H54 (cell line): Measurements from ENCODE around the gene STOM.

Experiments
- DNase-seq: peaks from one replicate; pipeline ENCODE4 v3.0.0; 2011; ENCODE audit warnings: low spot score, mixed read lengths; ENCODE audit not compliant: insufficient read length
- FAIRE-seq: peaks from 3 replicates; lab custom pipeline; 2011; peaks lifted over from hg19 to GRCh38; lab: Jason Lieb, UNC
- POLR2A ChIP-seq: IDR thresholded peaks from 2 replicates; pipeline ENCODE4 v1.6.1; 2011; ENCODE audit warnings: low read depth, mild to moderate bottlenecking, low read length

The STOM gene

DNA sequence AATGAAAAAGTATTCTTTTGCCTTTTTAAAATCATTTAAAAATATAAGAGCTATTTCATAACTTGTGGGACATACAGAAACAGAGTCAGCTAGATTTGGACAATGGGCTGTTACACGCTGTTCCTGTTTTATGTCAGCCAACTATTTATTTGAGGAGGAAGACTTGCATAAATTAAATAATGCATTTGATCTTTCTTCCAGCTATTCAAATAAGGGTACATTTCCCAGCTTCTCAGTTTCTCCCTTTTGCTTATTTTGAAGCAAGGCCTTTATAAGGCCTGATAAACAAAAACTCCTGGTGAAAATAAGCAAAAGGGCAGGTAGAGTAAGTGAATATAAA lies 6.5 kb downstream of the STOM start:
- FAIRE-seq, result no peak

DNA sequence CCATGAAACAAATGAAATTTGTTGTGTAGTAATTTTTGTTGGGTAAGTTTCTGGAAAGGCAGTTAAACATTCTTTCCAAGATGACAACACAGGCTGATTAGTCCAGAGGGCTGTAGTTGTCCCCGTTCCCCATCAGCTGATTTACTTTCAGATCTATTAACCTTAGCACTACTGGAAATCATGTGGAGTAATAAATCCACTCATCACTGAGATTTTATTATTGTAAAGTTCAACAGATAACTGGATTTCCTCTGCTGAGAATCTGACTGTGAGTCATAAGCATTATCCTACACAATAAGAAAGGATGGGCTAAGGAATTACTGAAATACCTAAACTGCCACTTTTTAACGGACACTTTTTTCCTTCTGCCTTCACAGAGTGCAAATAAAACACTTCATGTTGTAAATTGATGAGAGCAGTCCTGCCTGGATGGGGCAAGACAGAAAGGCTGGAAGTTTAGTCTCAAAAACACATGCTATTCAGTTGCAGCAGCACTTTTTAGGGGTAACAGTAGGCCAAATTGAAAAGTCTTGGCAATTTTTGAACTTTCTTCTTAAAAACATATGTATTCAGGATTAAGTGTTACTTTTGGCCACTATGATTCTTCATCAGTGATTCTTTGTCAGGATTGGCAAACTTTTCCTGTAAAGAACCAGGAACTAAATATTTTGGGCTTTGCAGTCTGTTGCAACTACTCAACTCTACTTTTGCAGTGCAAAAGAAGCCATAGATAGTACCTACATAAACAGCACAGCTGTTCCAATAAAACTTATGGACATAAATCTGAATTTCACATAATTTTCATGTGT lies 7.0 kb downstream of the STOM start:
- FAIRE-seq, result peak; percentile 100
- TF ChIP-seq POLR2A, result no peak
- no peak for DNase-seq

More for the DNA sequence above, 6.5 kb downstream of the STOM start:
- TF ChIP-seq POLR2A, result no peak
- no peak for DNase-seq

DNA sequence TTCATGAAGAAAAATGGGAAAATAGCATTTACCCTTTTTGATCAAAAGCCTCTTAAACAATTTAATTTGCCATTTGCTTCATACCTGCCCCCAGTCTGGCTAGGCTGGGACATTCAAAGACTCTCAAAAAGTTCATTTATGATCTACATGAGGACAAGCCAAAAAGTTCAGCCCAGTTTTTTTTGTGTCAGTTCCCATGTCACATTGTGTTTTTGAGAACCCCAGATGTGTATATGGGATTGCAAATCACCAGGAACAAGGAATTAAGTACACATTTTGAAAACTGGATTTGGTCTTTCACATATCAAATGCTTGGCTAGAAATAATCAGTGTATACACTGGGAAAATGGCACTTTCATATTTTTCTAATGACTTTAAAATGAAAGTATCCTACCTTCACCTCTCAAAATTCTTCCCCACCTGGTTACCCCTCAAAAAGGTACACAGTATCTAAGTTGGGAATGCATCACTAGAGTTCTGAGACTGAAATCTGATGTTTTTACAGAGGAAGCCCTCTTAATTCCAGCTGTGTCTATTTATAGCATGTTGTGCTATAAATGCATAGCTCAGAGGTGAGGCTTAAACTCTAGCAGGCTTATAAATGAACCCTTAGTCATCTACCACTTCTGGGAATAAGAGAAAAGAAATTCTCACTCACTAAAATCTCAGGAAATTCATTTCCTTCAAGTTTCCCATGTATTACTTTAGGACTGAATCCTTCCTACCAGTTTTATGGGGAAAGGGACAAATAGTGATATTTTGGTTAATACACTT lies 9.3 kb downstream of the STOM start:
- no peak for TF ChIP-seq POLR2A
- FAIRE-seq (peak; percentile 100), DNase-seq (peak; percentile 48)

DNA sequence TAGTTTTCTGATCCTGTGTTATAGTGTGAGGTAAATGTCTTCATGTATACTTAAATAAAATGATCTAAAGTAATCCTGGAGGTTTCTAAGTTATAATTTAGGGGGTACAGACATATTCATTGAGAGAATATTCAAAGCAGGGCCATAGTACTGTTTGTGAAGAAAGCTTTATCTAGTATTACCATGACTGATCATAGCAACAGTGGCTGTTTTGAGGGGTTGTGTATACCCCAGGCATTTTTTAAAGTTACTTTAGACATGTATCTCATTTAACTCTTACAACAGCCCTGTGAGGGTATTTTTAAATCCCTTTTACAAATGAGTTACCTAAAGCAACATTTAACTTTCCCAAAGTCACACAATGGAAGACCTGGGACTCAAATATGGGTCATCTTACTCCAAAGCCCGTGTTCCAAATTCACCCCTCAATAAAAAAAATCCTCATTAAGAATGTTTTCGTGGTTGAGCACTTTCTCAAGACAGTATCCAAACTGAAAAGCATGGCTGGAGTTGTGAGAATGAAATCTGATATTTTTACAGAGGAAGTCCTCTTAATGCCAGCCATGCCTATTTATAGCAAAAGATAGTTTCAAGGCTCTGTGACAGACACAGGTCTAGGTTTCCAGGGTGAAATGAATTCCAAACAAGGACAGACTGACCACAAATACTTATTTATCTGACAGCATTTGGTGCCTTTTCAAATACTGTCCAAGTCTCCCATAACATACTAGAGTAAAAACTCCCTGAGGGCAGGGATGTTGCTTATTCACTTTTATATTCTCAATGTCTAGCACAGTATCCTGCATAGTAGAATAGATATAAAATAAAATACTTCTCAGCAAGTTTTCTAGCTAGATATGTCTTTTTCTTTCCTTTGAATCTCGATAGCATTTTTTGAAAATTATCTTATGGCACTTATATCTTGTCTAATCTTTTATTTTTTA lies 10.4 kb downstream of the STOM start:
- TF ChIP-seq POLR2A, result no peak
- no peak for DNase-seq
- peak; percentile 92 for FAIRE-seq

DNA sequence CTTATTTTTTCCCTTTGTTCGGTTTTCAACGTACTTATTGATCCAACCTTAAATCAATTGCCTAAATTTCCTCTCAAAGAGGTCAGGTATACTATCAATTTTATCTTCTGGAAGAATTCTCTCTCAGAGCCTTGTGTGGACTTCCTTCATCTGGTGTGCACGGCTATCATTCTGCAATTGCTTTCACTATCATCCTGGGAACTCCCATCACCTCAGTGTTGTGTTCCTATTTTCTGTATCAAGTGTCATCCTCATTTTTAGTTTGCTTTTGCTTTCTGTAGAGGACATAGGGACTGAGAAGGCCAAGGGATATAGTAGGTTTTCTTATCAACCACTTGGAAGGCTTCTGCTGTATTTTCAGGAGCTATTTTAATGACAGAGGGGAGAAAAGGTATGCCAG lies 11.3 kb downstream of the STOM start:
- FAIRE-seq (no peak), DNase-seq (no peak)
- TF ChIP-seq POLR2A, result no peak

DNA sequence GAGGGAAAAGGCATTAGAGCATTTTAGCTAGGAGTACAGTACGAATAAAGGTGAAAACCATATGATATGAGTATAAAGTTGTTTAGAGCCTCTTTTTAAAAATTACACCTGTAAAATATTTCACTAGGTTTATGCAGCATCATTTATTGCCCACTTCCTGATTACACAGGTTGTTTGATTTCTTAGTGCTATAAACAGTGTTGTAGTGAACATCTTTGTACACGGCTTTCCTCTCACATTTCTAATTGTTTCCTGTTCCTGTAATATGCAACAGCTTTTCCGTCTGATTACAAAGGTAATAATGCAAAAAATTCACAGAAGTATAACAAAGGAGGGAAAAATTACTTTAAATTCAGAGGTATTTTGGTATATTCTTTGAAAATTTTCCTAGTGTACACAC lies 13.0 kb downstream of the STOM start:
- TF ChIP-seq POLR2A, result no peak
- FAIRE-seq (peak; percentile 58), DNase-seq (no peak)

DNA sequence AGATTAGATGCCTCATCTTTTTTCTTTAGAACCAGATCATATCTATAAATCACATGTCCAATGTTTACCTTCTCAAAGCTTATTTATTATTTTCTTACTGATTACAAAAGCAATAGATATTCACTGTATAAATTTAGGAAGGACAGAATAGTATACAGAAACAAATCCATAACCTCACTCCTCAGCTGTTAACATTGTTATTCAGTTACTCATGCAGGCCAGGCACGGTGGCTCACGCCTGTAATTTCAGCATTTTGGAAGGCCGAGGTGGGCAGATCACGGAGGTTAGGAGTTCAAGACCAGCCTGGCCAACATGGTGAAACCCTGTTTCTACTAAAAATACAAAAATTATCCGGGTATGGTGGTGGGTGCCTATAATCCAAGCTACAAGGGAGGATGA lies 15.3 kb downstream of the STOM start:
- no peak for FAIRE-seq
- no peak for TF ChIP-seq POLR2A
- DNase-seq, result no peak

DNA sequence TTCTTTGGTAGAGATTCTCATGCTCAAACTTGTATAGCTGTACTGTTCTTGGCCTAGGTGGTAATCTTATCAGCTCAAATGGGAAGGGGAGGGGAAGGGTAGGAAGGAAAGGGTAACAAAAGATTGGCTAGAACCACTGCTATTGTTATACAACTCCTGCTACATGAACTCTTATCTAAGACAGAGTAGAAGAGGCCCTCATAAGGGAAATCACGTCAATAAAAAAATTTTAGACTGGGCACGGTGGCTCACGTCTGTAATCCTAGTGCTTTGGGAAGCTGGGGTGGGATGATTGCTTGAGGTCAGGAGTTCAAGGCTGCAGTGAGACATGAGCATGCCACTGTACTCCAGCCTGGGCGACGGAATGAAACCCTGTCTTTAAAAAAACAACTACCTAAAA lies 15.9 kb downstream of the STOM start:
- TF ChIP-seq POLR2A, result no peak
- DNase-seq, result no peak
- FAIRE-seq, result no peak

DNA sequence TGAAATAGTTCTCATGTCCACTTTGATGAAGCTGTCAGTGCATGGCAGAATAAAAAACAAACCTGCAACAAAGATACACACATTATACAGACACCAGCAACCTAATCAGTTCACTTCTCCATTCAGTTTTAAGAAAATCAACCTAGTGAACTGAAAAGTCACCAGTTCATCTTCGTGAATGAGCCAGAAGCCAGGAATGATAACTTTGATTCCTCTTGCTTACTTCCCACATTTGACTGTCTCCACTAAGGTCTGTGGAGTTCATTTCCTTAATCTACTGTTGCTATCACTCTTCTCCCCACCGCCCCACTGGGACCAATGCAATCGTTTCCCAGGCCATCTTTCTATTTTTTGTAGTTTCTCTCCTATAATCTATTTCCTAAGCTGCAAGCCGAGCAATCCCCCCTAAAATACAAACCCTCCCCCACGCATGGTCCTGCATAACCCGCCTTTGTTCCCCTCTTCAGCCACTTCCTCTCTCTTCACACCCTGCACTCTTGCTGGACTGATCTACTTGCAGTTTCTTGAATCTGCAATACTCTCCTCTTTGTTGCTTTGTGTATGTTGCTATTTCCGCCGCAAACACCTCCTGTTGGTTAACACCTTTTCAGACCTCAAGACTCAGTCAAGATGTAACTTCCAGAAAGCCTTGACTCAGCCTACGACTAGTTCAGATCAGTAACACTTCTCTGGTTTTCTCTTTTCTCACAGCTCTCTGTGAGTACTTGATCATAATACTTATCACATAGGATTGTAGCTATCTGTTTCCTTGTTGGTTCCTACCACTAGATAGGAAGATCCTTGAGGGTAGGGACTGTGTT lies 16.6 kb downstream of the STOM start:
- DNase-seq (no peak), FAIRE-seq (no peak)
- no peak for TF ChIP-seq POLR2A

DNA sequence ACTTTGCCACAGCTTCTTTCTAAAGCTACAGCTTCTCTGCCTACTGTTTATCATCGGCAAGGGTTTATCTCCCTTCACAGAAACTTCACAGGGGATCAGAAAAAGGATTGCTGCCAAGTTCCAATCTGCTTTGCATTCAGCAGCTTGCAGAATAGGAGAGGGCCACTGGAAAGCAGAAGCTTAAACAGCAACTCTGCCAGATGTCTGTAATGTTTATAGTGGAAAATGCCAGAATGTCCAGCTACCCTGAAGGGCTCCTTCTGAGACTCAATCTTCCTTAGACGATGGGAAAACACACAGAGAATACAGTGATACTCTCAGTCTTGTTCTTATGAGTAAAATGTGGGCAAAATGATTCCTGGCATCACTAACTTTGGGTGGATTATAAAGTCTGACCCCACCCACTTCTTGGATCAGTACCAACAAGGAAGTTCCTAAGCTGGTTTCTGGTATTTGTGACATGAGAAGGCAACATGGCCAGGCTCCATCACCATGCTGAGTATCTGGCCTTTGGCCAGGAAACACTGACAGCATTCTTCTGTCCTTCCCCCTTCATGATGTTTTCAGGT lies 19.0 kb downstream of the STOM start:
- TF ChIP-seq POLR2A, result no peak
- DNase-seq, result peak; percentile 46
- peak; percentile 98 for FAIRE-seq

DNA sequence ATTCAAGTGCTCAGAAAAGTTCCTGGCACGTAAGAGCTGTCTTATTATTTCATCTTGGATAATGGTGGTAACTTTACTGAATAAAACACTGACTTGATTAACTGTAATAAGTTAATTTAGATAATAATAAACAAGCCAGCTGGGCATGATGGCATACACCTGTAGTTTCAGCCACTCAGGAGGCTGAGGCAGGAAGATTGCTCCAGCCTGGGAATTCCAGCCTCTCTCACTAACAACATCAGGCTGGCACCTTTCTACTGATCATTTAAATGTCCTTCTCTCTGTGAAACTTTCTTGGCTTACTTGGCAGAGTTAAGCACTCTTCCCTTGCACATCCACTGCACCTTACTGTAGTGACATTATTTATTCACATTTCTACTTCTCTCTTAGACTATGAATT lies 20.0 kb downstream of the STOM start:
- FAIRE-seq, result no peak
- TF ChIP-seq POLR2A, result no peak
- no peak for DNase-seq

DNA sequence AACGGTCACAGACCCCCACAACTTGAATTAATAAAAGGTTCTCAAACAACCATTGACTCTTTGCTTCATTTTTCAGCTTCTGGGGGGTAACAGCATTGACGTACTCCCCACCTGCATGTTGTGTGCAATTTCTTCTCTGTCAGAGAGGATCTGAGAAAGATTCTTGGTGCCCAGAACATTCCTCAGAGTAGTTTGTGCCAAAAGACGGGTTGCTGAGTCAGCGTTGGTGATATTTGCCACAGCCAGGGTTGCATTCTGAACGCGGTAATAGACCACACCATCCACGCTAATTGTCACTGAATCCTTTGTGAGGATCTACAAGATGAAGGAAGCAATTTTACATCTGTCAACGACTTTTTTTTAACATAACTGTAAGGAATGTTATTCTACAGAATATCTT lies 21.0 kb downstream of the STOM start:
- no peak for FAIRE-seq
- no peak for DNase-seq
- TF ChIP-seq POLR2A, result no peak

DNA sequence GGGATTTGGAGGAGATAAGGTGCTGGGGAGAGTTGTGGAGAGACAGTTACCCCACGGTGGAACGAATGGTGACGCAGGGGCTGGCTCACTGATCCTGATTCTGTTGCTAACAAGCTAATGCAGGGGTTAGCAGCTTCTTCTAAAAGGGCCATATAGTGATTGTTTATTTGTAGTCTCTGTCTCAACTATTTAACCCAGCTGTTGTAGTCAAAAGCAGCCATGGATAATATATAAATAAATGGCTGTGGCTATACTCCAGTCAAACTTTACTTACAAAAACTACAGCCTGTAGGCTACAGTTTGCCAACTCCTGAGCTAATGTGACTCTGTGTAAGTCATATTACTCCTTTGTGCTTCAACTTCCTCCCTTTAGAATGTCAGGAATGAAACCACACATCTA lies 21.8 kb downstream of the STOM start:
- DNase-seq (no peak), FAIRE-seq (no peak)
- no peak for TF ChIP-seq POLR2A
